HG02588 (cell line): ENCODE data around the gene PRSS12.
"Not testable (repeated sequence)": the region's sequence is repeated elsewhere in the genome, so short reads cannot be mapped to it uniquely, and the experiment has no call there.

Experiments
- ATAC-seq: cut with Tn5 transposase; IDR thresholded peaks from one replicate; pipeline ENCODE4 v1.9.1; 2021; ENCODE audit warnings: mild to moderate bottlenecking, moderate library complexity; ENCODE audit not compliant: unreplicated experiment

The PRSS12 gene, protein sequence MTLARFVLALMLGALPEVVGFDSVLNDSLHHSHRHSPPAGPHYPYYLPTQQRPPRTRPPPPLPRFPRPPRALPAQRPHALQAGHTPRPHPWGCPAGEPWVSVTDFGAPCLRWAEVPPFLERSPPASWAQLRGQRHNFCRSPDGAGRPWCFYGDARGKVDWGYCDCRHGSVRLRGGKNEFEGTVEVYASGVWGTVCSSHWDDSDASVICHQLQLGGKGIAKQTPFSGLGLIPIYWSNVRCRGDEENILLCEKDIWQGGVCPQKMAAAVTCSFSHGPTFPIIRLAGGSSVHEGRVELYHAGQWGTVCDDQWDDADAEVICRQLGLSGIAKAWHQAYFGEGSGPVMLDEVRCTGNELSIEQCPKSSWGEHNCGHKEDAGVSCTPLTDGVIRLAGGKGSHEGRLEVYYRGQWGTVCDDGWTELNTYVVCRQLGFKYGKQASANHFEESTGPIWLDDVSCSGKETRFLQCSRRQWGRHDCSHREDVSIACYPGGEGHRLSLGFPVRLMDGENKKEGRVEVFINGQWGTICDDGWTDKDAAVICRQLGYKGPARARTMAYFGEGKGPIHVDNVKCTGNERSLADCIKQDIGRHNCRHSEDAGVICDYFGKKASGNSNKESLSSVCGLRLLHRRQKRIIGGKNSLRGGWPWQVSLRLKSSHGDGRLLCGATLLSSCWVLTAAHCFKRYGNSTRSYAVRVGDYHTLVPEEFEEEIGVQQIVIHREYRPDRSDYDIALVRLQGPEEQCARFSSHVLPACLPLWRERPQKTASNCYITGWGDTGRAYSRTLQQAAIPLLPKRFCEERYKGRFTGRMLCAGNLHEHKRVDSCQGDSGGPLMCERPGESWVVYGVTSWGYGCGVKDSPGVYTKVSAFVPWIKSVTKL

DNA sequence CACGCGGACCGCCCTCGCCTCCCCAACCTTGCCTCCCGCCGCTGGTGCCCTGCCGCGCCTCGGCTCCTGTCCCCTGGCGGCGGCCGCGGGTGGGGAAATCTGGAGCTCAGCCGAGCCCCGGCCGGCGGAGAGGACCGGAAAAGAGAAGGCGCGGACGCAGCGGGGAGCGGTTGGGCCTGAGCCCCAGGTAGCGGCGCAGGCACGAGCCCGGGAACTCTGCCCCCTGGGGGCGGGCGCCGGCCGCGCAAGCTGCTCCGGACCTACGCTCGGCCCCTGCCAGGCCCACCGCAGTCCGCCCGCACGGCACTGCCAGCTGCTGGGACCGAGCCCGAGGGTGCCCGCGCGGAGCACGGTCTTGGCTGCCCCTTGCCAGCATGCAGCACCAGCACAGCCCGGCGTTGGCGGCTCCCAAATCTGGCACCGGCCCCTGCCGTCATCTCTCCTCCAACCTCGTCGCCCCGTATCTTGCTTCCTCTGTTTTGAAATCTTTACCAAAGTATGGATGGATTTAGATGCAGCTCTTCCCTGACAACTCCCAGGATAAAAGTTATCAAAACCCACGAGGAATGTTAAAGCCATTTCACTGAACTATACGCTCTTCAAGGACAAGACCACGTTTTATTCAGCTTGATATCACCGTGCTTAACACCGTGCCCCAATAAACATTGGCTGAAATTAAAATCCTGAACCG is at the start of gene PRSS12:
Gene PRSS12 (minus strand): TSS at position 161 of the 691 bp plus-strand sequence. CDS start 283 bp downstream, outside the sequence.
- peak; percentile 98 for ATAC-seq

DNA sequence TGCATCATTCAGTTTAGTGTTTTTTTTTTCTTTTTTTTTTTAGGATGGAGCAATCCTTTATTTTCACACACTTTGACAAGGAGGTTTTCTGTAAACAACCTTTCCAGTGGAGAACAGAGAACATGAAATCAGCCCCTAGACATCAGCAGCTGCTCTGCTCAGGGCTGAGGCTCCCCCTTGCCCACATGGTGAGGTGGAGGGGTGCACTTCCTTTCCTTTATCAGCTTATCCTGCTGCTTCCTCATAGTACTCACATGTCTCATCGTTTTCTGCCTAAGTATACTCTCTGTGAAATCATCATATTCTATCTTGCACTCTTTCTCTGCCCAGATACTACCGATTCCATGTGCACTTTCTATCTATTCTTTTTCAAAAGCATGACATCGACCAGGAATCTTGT is 47.6 kb upstream of the PRSS12 start:
- no peak for ATAC-seq

DNA sequence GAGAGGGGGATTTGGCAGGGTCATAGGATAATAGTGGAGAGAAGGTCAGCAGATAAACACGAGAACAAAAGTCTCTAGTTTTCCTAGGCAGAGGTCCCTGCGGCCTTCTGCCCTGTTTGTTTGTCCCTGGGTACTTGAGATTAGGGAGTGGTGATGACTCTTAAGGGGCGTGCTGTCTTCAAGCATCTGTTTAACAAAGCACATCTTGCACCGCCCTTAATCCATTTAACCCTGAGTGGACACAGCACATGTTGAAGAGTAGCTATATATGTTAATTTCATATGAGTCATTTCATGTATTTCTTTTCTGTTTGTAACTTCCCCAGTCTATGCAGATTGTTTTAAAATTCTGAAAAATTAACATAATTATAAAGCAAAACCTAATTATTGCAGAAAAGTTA is 47.1 kb upstream of the PRSS12 start:
- ATAC-seq: not testable (repeated sequence)

DNA sequence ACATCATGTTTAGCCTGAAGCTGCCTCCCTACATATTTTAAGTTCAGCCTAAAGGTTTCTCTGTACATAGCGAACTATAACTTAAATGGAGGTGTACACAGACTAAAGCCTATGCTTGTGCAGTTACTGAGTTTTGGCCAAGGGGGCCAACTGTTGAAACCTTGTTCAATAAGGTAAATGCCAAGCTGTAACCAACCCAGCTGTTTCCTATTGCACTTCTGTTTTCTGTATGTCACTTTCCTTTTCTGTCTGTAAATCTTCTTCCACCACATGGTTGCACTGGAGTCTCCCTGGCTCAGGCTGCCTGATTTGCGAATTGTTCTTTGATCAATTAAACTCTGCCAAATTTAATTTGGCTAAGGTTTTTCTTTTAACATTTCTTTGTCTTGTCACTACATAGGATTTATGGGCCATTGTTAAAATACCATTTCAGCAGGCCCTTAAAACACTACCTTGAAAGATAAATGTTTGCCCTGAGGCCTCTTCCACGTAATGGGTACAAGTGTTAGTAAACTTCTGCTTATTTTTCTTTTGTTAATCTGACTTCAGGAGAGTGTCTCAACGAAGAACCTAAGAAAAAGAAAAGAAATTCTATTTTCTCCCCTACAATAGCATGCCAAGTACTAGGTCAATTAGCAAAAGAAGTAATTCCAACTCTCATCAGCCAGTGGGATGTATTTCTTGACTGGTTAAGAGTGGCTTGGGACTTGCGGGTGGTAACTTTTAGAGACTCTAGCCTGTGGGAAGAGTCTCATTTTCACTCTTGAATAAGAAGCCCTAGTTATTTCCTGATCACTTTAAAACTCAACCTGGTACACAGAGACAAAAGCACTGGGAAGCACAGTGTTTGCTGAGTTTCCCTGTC is 45.7 kb upstream of the PRSS12 start:
- peak; percentile 91 for ATAC-seq

DNA sequence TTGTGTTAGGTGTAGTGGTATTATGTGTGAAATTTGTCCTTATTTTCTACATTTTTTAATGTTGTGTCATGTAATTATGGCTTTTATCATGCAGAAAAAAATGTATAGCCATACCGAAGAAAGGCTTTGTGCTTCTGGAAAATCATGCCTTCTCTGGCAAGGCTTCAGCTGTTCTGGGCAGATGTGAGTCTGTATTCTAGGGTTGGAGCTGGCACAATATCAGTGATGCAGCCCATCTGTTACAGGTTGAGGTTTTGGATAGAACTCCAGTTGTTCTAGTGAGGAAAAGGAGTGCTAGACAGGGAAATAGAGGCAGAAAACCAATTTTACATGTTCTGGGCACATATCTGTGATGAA is 44.8 kb upstream of the PRSS12 start:
- no peak for ATAC-seq

DNA sequence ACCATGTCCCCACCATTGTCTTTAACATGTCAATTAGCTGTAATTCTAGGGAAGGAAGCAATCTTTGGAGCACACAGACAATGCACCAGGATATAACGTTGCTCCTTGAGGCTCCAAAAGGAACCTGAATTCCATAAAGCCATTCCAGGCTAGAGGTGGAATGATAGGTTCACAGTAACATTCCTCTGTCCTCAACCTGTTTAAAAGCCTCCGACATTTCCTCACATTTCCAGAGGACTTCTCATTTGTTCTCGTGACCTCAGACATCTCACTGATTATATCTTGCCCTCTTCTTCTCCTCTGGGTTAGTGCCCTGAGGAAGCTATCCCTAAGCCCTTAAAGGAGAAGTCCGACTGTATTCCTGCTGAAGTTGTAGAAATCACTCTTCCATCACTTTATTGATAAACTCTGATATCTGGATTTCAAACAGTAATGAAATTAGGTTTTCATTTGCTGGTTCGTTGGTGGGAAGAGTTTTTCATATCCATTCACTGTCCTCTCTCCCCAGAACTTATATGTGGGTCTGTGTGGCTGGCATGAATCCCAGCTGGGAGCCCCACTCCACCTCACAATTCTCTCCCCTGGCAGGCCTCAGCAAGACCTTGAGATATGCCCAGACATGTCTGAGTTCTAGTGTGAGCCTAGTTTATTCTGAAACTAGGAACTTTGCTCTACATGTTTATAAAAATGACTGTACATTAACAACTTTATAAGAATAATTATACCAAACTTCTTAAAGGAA is 44.2 kb upstream of the PRSS12 start:
- ATAC-seq: peak; percentile 30

DNA sequence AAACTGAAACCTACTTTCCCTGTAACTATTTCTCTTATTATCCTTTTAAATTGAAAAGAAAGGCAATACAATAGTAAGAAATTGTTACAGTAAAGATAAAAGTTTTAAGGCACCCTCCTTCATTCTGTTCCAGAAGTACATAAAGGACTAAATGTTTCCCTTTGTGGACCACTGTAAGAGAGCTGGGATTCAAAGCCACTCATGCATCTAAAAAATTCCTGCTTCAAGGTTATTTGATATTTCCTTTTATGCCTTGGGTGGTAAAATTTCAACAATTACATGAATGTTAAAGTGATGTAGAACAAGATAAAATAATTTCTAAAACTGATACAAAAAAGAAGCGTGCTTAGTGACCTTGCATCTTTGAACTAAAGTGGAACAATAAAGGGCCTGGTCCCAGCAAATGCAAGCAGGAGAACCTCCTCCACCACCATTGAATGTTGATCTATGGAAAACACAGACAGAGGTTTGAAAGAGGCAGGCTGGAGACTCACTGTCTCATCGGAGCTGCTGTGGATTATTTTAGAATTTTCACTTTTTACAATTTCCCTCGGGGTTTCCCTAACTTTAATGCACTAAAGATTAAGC is 42.3 kb upstream of the PRSS12 start:
- ATAC-seq: no peak

DNA sequence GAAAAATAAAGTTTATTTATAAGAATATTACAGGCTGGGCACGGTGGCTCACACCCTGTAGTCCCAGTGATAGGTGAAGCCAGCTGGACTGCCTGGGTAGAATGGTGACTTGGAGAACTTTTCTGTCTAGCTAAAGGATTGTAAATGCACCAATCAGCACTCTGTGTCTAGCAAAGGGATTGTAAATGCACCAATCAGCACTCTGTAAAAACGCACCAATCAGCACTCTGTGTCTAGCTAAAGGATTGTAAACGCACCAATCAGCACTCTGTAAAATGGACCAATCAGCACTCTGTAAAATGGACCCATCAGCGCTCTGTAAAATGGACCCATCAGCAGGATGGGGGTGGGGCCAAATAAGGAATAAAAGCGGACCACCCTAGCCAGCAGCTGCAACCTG is 39.7 kb upstream of the PRSS12 start:
- not testable (repeated sequence) for ATAC-seq

DNA sequence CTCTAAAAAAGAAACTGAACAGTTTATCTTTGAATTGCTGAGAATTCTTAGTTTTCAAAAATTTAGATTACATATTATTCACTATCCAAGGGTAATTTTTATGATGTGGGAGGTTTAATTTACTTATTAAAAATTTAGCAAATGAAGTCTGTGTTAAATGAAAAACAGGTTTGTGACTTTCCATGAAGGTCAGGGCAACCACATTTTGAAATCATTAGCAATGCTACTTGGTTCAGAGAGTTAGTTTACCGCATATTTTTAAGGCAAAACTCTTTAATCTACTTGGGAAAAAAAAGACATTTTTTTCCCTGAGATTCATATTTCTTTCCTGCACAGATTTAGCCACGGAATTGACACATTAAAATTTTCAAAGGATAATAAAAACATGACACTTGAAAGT is 37.3 kb upstream of the PRSS12 start:
- no peak for ATAC-seq

DNA sequence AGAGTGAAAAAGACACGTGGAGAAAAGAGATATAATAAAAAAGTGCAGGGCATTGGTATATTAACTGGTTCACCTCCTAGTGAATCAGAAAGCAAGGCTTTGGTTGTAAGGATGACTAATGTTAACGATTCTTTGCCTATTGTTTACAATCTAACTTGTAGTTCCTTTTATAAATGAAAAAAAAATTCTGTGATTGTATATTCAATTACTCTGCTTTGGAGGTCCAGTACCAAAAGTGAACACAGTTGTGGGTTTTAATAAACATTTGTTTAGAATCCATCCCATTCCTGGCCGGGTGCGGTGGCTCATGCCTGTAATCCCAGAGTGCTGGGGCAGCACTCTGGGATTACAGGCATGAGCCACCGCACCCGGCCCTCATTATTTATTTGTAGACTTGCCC is 36.9 kb upstream of the PRSS12 start:
- ATAC-seq: no peak

DNA sequence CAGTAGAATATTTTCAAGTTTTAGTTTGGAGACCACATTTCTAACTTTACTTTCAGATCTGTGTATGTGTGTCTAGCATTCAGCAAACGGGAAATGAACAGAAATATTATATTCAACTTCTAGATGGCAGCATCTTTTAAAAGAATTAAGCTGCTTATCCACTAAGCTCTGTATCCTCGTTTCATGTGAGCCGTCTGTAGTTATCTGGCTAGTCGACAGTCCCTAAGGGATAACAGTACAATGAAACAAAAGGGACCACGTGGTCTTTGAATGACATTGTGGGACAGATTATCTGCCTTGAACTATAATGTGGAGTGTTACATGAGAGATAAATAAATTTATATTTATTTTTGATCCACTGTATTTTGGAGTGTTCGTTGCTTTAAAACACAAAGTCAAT is 35.8 kb upstream of the PRSS12 start:
- ATAC-seq: no peak

DNA sequence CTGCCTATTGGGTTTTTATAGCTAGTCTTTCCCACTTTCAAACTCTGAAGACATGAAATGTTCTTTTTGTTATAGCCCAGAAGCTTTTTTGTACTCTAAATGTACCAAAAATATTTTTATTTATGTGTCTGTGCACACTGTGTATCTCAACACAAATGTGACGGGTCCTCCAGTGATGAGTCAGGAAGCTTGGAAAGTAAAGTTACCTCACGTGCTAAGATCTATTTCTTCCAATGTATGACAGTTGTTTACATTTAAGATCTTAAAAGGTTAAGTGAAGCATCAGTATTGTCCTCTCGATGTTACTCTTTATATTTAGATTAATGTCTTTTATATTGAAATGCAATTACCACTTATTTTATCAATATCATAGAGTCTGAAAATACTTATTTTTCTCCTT is 29.1 kb upstream of the PRSS12 start:
- no peak for ATAC-seq

DNA sequence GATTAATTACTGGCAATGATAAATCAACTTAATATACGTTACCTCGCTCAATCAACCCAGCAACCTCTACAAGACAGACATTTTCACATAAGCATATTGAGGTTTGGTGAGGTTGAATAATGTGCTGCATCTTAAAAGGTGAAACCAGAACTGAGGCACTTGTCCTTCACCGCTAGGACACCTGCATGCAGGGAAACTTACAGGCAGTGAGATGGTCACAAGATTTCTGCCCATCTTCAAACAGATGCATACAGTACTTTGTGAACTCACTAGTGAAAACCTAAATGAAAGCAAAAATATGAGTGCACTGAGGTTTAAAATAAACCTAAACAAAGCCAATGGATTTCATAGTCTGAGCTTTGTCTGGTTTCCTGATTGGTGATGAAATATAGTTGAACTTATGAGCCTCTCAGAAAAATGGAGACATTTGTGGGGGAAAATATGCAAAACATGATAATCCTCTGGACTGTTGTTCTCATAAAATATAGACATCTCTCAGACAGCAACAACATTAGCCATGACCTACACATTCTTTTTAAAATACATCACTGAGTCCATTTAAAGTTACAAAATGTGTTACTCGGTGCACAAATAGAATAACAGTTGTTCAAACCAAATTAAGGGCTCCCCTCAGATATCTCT is 20.9 kb upstream of the PRSS12 start:
- no peak for ATAC-seq

DNA sequence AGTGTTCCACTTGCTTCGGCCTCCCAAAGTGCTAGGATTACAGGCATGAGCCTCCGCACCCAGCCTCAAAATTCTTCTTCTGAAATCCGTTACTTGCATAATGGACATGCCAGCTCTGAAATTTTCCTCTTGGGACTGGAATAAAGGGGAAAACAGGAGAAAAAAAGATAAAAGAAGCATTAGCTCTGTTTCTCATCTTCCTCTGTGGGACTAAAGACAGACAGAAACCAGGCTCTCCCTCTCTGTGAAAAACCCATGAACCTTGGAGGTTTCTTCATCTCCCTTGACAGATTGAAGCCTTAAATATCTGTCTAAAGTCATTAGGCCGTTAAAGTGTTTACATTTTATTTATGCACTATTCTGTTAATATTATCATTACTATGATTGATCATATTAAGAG is 19.4 kb upstream of the PRSS12 start:
- ATAC-seq: no peak

DNA sequence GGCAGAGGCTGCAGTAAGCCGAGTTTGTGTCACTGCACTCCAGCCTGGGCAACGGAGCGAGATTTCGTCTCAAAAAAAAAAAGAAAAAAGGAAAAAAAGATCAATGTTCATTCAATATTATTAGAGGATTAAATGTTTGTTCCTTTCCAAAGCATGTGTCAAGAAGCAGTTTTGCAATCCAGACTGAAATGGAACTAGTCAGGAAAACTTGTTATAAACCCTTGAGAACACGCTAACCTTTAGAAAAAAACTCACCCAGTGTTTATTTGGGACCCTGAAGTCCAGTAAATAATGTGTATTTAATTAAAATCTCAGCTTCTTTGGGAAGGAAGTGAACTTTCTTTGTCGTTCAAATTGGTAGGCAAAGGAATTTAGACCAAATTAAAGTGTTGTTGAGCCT is 16.4 kb upstream of the PRSS12 start:
- ATAC-seq: no peak

DNA sequence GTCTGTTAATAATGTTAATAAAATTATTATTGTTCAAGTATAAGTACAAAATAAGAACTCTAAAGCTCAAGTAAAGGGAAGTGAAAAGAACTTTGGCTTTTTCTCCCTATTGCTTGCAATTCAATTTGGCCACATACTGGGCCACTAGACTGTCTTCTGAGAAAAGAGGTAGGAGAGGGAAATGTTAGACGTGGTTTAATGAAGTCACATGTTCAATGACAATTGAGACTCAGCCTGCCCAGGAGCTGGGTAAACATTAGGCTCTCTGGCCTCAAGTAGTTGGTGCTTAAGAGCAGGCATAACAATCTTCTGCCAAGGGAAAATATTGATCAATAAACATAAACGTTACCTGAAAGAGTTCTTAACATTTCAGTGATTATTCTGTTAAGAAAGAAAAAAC is 15.1 kb upstream of the PRSS12 start:
- ATAC-seq: no peak

DNA sequence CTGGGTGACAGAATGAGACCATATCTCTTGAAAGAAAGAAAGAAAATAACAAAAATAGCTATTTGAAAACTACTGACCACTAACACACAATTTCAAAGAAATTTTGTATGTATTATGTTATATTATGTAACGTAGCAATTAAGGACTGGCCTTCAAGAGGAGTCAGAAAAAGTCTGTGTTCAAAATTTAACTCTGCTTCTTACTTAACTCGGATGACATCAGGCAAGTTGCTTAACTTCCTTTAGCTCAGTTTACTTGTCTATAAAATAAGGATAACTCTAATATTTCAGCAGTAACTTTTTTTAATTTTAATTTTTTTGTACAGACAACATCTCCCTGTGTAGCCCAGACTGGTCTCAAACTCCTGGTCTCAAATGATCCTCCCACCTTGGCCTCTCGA is 14.6 kb upstream of the PRSS12 start:
- ATAC-seq: no peak

DNA sequence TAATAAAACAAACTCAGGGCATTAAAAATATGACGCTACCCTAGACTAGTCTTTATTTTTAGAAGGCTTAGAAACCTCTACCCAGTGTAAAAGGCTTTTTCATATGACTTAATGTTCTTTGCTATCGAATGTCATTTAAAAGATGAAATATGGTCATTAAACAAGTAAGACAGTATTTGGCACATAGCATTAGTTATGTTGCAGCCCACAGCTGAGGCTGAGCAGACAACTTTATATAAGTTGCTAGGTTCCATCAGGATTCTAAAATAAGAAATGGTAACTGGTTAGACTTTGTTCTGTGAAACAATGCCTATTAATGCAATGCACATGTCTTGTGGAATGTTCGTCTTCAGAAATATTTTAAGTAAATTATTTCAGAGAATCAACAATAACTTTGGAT is 10.4 kb upstream of the PRSS12 start:
- ATAC-seq: no peak

DNA sequence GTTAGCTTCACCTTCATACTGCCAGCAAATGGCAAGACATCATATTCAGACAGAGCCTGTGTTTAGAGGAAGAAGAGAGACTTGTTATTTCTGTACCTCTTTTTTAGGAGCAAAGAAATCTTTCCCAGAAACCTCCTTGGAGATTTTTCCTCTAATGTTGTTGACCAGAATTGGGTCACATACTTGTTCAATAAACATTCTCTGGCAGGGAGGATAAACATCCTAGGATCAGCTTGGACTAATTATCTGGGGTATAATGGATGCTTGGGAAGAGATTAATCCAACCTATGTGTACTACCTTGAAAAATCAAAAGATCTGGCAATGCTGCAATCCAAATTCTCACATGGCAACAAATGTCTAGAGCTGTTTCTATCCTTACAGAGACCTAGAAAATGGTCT is 8.4 kb upstream of the PRSS12 start:
- ATAC-seq: no peak
